Kidney (tissue), 14 donors: ENCODE results near the gene SARNP. TPM values are rescaled to one million over a fixed set of nuclear protein-coding genes. Genes with fewer than 3 reads are reported as not detected.

Experiments used
- DNase-seq, 5 donors: peaks; one replicate each; pipeline ENCODE4 v3.0.0-alpha.2; 2013 to 2020
- FAIRE-seq: peaks from 2 replicates; lab custom pipeline; 2012; peaks lifted over from hg19 to GRCh38; lab: Jason Lieb, UNC
- H3K27ac ChIP-seq, 2 donors: one replicate each; pipeline ENCODE4 v1.7.0; 2013; ENCODE audit warnings: low read depth in 2 of 2, low read length in 2 of 2, inconsistent platforms in 1 of 2
- H3K27me3 ChIP-seq: one replicate; pipeline ENCODE4 v1.7.1; 2013; ENCODE audit warnings: low read length, inconsistent platforms; ENCODE audit not compliant: control insufficient read depth, insufficient read depth
- H3K36me3 ChIP-seq, 3 donors: one replicate each; pipeline versions ENCODE4 v1.7.0 to v1.7.1; 2013; ENCODE audit warnings: low read length in 3 of 3, control low read depth in 1 of 3, inconsistent platforms in 1 of 3; ENCODE audit not compliant: insufficient read depth in 3 of 3, control insufficient read depth in 2 of 3
- H3K4me1 ChIP-seq, 3 donors: one replicate each; pipeline versions ENCODE4 v1.7.0 to v1.7.1; 2013; ENCODE audit warnings: low read length in 3 of 3, inconsistent platforms in 1 of 3, low read depth in 1 of 3; ENCODE audit not compliant: control insufficient read depth in 2 of 3, insufficient read depth in 2 of 3
- H3K4me3 ChIP-seq, 3 donors: one replicate each; pipeline versions ENCODE4 v1.7.0 to v1.8.1; 2013; ENCODE audit warnings: low read length in 3 of 3, control low read depth in 1 of 3, inconsistent platforms in 1 of 3
- H3K9ac ChIP-seq, 3 donors: one replicate each; pipeline versions ENCODE4 v1.7.0 to v1.7.1; 2013; ENCODE audit warnings: low read length in 3 of 3, control low read depth in 1 of 3, inconsistent platforms in 1 of 3
- H3K9me3 ChIP-seq, 3 donors: one replicate each; pipeline versions ENCODE4 v1.7.0 to v1.7.1; 2013; ENCODE audit warnings: low read length in 3 of 3, control low read depth in 1 of 3, inconsistent platforms in 1 of 3; ENCODE audit not compliant: control insufficient read depth in 2 of 3, insufficient read depth in 1 of 3
- intact Hi-C: fragments of 100-400 bp; cut with DNase I; formaldehyde crosslinking; loops from one replicate; pipeline ENCODE4 v1.11.1; 2022
- polyA plus RNA-seq: library from polyadenylated mRNA; stranded (reverse); fragments of 350-450 nt; fragmentation: Illumina TruSeq; extraction: RNeasy Lipid Tissue Mini Kit (QIAGEN cat#74804); gene quantifications from one replicate; pipeline ENCODE4 v1.2.3, GENCODE V29; 2014; ENCODE audit warnings: low read depth, low replicate concordance; ENCODE audit not compliant: insufficient read depth
- total RNA-seq: library from RNA; stranded (reverse); fragmentation: NEBNext Ultra II Directional; extraction: Animal tissue kit (Norgen Biotek cat#: 25700); gene quantifications from one replicate; pipeline ENCODE4 v1.2.1, GENCODE V29; 2021
- TF ChIP-seq, protein P1 (sequence below): IDR thresholded peaks from 3 replicates; pipeline ENCODE4 v1.5.1; 2012; ENCODE audit warnings: mild to moderate bottlenecking, moderate library complexity, borderline replicate concordance; ENCODE audit not compliant: insufficient read depth; ENCODE audit errors: extremely low read depth
- donor health status: control.
- donor health status: control.
- donor health status: control.
- donor health status: control.
- donor health status: control.
- donor health status: DM: yes; HTN: yes; CAD: no.
- donor health status: Normal renal cell carcinoma (clear cell type).

The SARNP gene
- total and polyA plus RNA-seq, 2 donors from 2014 or later: 51.1 to 109 TPM

DNA sequence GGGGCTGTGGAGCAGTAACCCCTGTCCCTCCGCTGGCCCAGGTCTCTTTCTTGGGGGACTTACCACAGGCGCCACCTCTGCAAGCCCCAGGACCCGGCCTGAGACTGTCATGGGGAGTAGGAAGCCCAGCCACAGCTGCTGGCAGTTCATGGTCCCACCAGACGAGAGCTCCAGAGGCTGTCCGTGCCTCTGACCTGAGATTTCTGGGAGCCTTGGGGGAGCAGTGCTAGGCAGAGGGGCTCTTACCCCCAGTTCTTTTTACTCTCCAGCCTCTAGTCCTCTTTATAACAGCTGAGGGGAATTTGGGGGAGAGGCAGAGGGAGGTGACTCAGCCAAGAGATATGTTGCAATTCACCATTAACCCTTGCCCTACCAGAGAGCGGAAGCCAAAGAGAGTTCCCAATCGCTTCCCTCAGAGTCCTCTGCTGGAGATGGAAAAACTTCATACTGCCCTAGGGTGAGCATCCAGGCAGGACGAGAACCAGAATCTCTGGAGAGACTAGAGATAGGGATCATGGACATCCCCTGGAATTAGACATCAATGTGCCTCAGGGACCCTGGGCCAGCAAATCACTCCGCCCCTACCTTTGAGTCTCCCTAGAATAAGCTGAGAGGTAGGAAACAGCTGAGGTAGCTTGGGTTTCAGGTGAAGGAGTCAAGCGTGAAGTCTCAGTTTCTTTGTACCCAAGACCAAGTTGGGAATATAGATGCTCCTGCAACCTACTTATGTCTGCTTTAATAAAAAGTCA lies 25.3 kb upstream of the SARNP start, which contains the start of gene MMP19:
TSS of gene MMP19 (minus strand) at position 256 of the 749 bp plus-strand sequence. CDS start at position 150, 106 bp downstream.
- H3K27ac ChIP-seq: no peak within 1 kb of the TSS
- H3K27me3 ChIP-seq: no peaks in the 10 kb centered on the region
- no peaks in the 10 kb centered on the region for H3K9me3 ChIP-seq
- peak within 1 kb of the TSS in 2 of 3 donors; percentile 26 to 52 for H3K4me3 ChIP-seq
- no peak for FAIRE-seq
- intact Hi-C loops: no loop called here
- H3K9ac ChIP-seq: peak within 1 kb of the TSS in 1 of 3 donors; percentile 26
- TF ChIP-seq, protein P1, sequence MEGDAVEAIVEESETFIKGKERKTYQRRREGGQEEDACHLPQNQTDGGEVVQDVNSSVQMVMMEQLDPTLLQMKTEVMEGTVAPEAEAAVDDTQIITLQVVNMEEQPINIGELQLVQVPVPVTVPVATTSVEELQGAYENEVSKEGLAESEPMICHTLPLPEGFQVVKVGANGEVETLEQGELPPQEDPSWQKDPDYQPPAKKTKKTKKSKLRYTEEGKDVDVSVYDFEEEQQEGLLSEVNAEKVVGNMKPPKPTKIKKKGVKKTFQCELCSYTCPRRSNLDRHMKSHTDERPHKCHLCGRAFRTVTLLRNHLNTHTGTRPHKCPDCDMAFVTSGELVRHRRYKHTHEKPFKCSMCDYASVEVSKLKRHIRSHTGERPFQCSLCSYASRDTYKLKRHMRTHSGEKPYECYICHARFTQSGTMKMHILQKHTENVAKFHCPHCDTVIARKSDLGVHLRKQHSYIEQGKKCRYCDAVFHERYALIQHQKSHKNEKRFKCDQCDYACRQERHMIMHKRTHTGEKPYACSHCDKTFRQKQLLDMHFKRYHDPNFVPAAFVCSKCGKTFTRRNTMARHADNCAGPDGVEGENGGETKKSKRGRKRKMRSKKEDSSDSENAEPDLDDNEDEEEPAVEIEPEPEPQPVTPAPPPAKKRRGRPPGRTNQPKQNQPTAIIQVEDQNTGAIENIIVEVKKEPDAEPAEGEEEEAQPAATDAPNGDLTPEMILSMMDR: no peak
- no peaks in the 10 kb centered on the region for H3K36me3 ChIP-seq
- H3K4me1 ChIP-seq: peaks cover 0 to 3% (median 0%) of the 10 kb centered on the region in 3 donors
- DNase-seq: peak in 1 of 5 donors; percentile 44

DNA sequence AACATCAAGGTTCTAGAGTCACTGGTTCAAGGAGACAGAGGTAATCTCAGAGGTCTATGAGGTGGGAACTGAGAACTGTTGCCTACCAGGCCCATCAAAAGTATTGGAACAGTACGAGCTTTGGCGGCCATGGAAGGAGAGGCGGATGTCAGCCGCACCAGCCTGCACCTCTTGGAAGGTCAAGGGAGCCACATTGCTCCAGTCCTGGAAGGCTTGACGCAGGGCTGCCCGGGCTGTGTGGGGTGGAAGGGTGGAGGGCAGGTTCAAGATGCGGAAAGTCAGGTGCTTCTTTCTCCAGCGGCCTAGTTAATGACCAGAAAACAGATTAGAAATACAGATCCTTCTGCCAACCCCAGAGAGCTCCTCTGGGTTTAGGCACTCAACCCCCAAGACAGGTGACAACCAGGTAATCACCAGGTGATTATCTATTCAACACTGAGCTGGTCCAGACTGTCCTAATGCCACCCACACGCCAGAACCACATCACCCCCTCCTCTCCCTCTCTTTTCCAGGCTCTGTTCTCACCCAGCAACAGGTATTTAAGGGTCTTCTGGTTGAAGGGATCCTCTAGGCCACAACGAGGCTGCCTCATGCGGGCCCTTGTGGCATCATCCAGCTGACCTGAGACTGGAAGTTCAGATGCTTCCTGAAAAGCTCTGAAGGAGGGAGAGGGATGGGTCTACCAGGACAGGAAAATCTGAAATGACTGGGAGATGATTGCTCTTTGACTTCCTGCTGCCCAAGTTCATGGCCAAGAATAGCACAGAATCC lies 23.2 kb upstream of the SARNP start:
- TF ChIP-seq, protein P1: no peak
- FAIRE-seq (no peak), DNase-seq (no peak)
- H3K27ac ChIP-seq: no peak overlapping the region
- no peaks in the 10 kb centered on the region for H3K4me1 ChIP-seq
- H3K4me3 ChIP-seq: no peak overlapping the region
- intact Hi-C loops: no loop called here
- no peaks in the 10 kb centered on the region for H3K9me3 ChIP-seq
- no peak overlapping the region for H3K9ac ChIP-seq
- no peaks in the 10 kb centered on the region for H3K36me3 ChIP-seq
- no peaks in the 10 kb centered on the region for H3K27me3 ChIP-seq

DNA sequence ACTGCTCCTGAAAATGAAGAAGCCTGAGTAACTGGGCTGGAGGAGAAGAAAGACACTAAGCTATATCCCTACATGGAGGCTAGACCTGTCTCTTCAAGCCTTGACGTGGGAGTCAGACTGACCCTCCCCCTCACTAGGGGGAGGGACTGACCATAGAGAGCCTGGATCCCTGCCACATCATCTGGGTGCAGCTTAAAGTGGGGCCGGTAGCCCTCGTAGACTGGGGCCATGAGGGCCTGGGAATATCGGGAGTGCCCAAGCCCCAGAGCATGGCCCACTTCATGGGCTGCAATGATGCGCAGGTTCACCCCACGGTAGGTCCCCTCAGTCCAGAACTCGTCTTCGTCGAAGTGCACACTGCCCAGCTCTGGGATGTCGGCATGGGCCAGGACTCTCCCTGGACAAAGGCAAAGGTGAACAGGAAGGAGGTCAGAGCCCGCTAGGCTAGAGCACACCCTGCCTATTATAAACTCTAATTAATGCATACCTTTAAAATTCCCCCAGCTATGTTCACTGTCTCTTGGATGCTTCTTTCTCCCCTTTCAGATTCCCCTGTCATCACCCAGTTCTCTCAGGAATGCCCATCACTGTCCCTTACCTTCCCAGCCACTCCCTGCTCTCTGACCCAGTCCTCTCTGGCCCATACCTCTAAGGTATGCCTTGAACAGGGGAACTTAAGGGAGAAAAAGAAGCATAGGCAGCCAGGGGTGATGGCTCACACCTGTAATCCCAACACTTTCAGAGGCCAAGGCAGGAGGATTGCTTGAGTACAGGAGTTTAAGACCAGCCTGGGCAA lies 22.0 kb upstream of the SARNP start:
- no peak overlapping the region for H3K9ac ChIP-seq
- TF ChIP-seq, protein P1: no peak
- H3K9me3 ChIP-seq: no peaks in the 10 kb centered on the region
- H3K36me3 ChIP-seq: no peaks in the 10 kb centered on the region
- DNase-seq: no peak
- FAIRE-seq: no peak
- intact Hi-C loops: no loop called here
- no peaks in the 10 kb centered on the region for H3K27me3 ChIP-seq
- no peak overlapping the region for H3K4me3 ChIP-seq
- H3K27ac ChIP-seq: no peak overlapping the region
- H3K4me1 ChIP-seq: no peaks in the 10 kb centered on the region
